Karpas-422 (cell line): Measurements from ENCODE around the gene HIBCH. TPM values are rescaled to one million over a fixed set of nuclear protein-coding genes. Genes with fewer than 3 reads are reported as not detected.
"Not testable (repeated sequence)": the region's sequence is repeated elsewhere in the genome, so short reads cannot be mapped to it uniquely, and the experiment has no call there.

Source experiments
- DNase-seq: peaks from one replicate; pipeline ENCODE4 v3.0.0-alpha.2; 2015
- H2AFZ ChIP-seq: fragments of 200-600 bp; sonication (generic); 2 replicates; pipeline ENCODE4 v1.6.1; 2014; ENCODE audit warnings: antibody characterized with exemption, low read length, mixed read lengths
- H3K27ac ChIP-seq: fragments of 200-600 bp; sonication (generic); 2 replicates; pipeline ENCODE4 v1.5.1; 2014; ENCODE audit warnings: mild to moderate bottlenecking, low read length, moderate library complexity
- H3K27me3 ChIP-seq: fragments of 200-600 bp; sonication (generic); 2 replicates; pipeline ENCODE4 v1.6.1; 2014; ENCODE audit warnings: low read length, mixed read lengths
- H3K36me3 ChIP-seq: fragments of 200-600 bp; sonication (generic); 2 replicates; pipeline ENCODE4 v1.6.1; 2014; ENCODE audit warnings: low read length, mixed read lengths; ENCODE audit not compliant: insufficient read depth
- H3K4me1 ChIP-seq: fragments of 200-600 bp; sonication (generic); 2 replicates; pipeline ENCODE4 v1.6.1; 2014; ENCODE audit warnings: mild to moderate bottlenecking, low read length, mixed read lengths
- H3K4me2 ChIP-seq: fragments of 200-600 bp; sonication (generic); 2 replicates; pipeline ENCODE4 v1.6.1; 2014; ENCODE audit warnings: low read length, low read depth, mild to moderate bottlenecking; ENCODE audit not compliant: poor library complexity, severe bottlenecking
- H3K4me3 ChIP-seq: fragments of 200-600 bp; sonication (generic); 2 replicates; pipeline ENCODE4 v1.5.1; 2014; ENCODE audit warnings: mild to moderate bottlenecking, antibody characterized with exemption, low read length, mixed read lengths
- H3K79me2 ChIP-seq: fragments of 200-600 bp; sonication (generic); 2 replicates; pipeline ENCODE4 v1.6.1; 2014; ENCODE audit warnings: mild to moderate bottlenecking, low read length, mixed read lengths
- H3K9ac ChIP-seq: fragments of 200-600 bp; sonication (generic); 2 replicates; pipeline ENCODE4 v1.6.0; 2014; ENCODE audit warnings: low read length
- H3K9me2 ChIP-seq: fragments of 200-600 bp; sonication (generic), shearing (Covaris generic); replicated peaks from 2 replicates; pipeline ENCODE4 v1.6.0; 2014; ENCODE audit warnings: mild to moderate bottlenecking, low read length, moderate library complexity; ENCODE audit not compliant: insufficient read depth
- H3K9me3 ChIP-seq: fragments of 300-700, 200-600 bp; sonication (generic); 2 replicates; pipeline ENCODE4 v1.6.1; 2014; ENCODE audit warnings: low read length, mixed read lengths
- H4K20me1 ChIP-seq: fragments of 200-600 bp; sonication (generic); 2 replicates; pipeline ENCODE4 v1.6.1; 2014; ENCODE audit warnings: mild to moderate bottlenecking, antibody characterized with exemption, low read length, low read depth; ENCODE audit not compliant: insufficient read depth
- total RNA-seq: library from RNA; depleted of rRNA; stranded (reverse); fragments of >200 nt; shearing (Covaris generic); gene quantifications from 2 replicates; pipeline ENCODE4 v1.2.3, GENCODE V29; 2014; ENCODE audit warnings: low replicate concordance

HIBCH gene
- total RNA-seq, 1 experiment from 2014 or later: 33.5 TPM

- Histone ChIP-seq H3K9ac (no peak overlapping the region), H2AFZ (no peak overlapping the region), H3K4me2 (no peak overlapping the region), H3K4me3 (no peak overlapping the region), H4K20me1 (no peaks in the 10 kb centered on the region), H3K79me2 (peaks cover 14% of the 10 kb centered on the region), H3K36me3 (peaks cover 49% of the 10 kb centered on the region), H3K27me3 (no peaks in the 10 kb centered on the region), H3K9me3 (peaks cover 10% of the 10 kb centered on the region; the same call in 1 of the 2 replicates), H3K27ac (no peak overlapping the region), H3K9me2 (no peaks in the 10 kb centered on the region), H3K4me1 (no peaks in the 10 kb centered on the region)
- DNase-seq: no peak
Measured at GRCh38 chr2:190261851-190262250, 57.8 kb downstream of the HIBCH start.

- Histone ChIP-seq H3K4me1 (no peaks in the 10 kb centered on the region), H3K9me2 (no peaks in the 10 kb centered on the region), H3K27ac (no peak overlapping the region), H3K79me2 (peaks cover 24% of the 10 kb centered on the region), H3K4me3 (no peak overlapping the region), H3K9ac (no peak overlapping the region), H3K36me3 (peaks cover 52% of the 10 kb centered on the region), H3K9me3 (peaks cover 6% of the 10 kb centered on the region; the same call in 1 of the 2 replicates), H3K4me2 (no peak overlapping the region), H3K27me3 (no peaks in the 10 kb centered on the region), H4K20me1 (no peaks in the 10 kb centered on the region), H2AFZ (no peak overlapping the region)
- no peak for DNase-seq
Measured at GRCh38 chr2:190256087-190256486, 63.5 kb downstream of the HIBCH start.

- Histone ChIP-seq H2AFZ (no peak overlapping the region), H3K27me3 (no peaks in the 10 kb centered on the region), H3K36me3 (peaks cover 50% of the 10 kb centered on the region), H3K27ac (no peak overlapping the region), H3K79me2 (peaks cover 24% of the 10 kb centered on the region), H3K9me3 (peaks cover 6% of the 10 kb centered on the region; the same call in 1 of the 2 replicates), H3K4me2 (no peak overlapping the region), H3K4me3 (no peak overlapping the region), H3K9me2 (no peaks in the 10 kb centered on the region), H3K9ac (no peak overlapping the region), H4K20me1 (no peaks in the 10 kb centered on the region), H3K4me1 (no peaks in the 10 kb centered on the region)
- no peak for DNase-seq
Measured at GRCh38 chr2:190255676-190256075, 64.0 kb downstream of the HIBCH start.

GRCh38 chr2:190254063-190254850 is 65.4 kb downstream of the HIBCH start:
- Histone ChIP-seq H3K4me1 (no peaks in the 10 kb centered on the region), H3K27me3 (no peaks in the 10 kb centered on the region), H3K4me2 (no peak overlapping the region), H3K36me3 (peaks cover 45% of the 10 kb centered on the region), H3K9me3 (peaks cover 6% of the 10 kb centered on the region; the same call in 1 of the 2 replicates), H3K9me2 (no peaks in the 10 kb centered on the region), H3K4me3 (no peak overlapping the region), H2AFZ (no peak overlapping the region), H3K27ac (no peak overlapping the region), H4K20me1 (no peaks in the 10 kb centered on the region), H3K9ac (no peak overlapping the region), H3K79me2 (peaks cover 24% of the 10 kb centered on the region)
- no peak for DNase-seq

GRCh38 chr2:190250421-190250820 is 69.2 kb downstream of the HIBCH start:
- no peak overlapping the region for H3K4me2 ChIP-seq
- H3K4me3 ChIP-seq: no peak overlapping the region
- peaks cover 24% of the 10 kb centered on the region; the same call in 1 of the 2 replicates for H3K36me3 ChIP-seq
- no peaks in the 10 kb centered on the region for H4K20me1 ChIP-seq
- no peaks in the 10 kb centered on the region for H3K4me1 ChIP-seq
- H3K27ac ChIP-seq: no peak overlapping the region
- H2AFZ ChIP-seq: no peak overlapping the region
- no peaks in the 10 kb centered on the region for H3K9me3 ChIP-seq
- no peaks in the 10 kb centered on the region for H3K27me3 ChIP-seq
- no peak for DNase-seq
- no peaks in the 10 kb centered on the region for H3K9me2 ChIP-seq
- H3K9ac ChIP-seq: no peak overlapping the region
- H3K79me2 ChIP-seq: peaks cover 18% of the 10 kb centered on the region

- Histone ChIP-seq H3K9me2 (no peaks in the 10 kb centered on the region), H3K4me3 (no peak overlapping the region), H3K9me3 (no peaks in the 10 kb centered on the region), H4K20me1 (no peaks in the 10 kb centered on the region), H3K4me1 (no peaks in the 10 kb centered on the region), H3K79me2 (no peaks in the 10 kb centered on the region), H3K27ac (no peak overlapping the region), H3K4me2 (no peak overlapping the region), H2AFZ (no peak overlapping the region), H3K27me3 (no peaks in the 10 kb centered on the region), H3K9ac (no peak overlapping the region), H3K36me3 (peaks cover 14% of the 10 kb centered on the region)
- DNase-seq: no peak
Measured at GRCh38 chr2:190235551-190236075, 84.0 kb downstream of the HIBCH start.

- H3K9ac ChIP-seq: no peak overlapping the region
- H3K27me3 ChIP-seq: no peaks in the 10 kb centered on the region
- DNase-seq: no peak
- no peak overlapping the region for H3K27ac ChIP-seq
- H2AFZ ChIP-seq: no peak overlapping the region
- no peak overlapping the region for H3K4me3 ChIP-seq
- no peaks in the 10 kb centered on the region for H4K20me1 ChIP-seq
- no peaks in the 10 kb centered on the region for H3K9me2 ChIP-seq
- H3K4me2 ChIP-seq: no peak overlapping the region
- peaks cover 14% of the 10 kb centered on the region for H3K36me3 ChIP-seq
- no peaks in the 10 kb centered on the region for H3K79me2 ChIP-seq
- H3K4me1 ChIP-seq: no peaks in the 10 kb centered on the region
- H3K9me3 ChIP-seq: no peaks in the 10 kb centered on the region
Measured at GRCh38 chr2:190235101-190235500, 84.5 kb downstream of the HIBCH start.

GRCh38 chr2:190223989-190224388 is 95.6 kb downstream of the HIBCH start:
- not testable (repeated sequence) for H3K27me3 ChIP-seq, H3K4me2 ChIP-seq, H3K79me2 ChIP-seq, H3K9ac ChIP-seq, H3K4me1 ChIP-seq, H4K20me1 ChIP-seq, H3K9me2 ChIP-seq, H3K27ac ChIP-seq, H3K36me3 ChIP-seq, H3K9me3 ChIP-seq, DNase-seq, H2AFZ ChIP-seq, H3K4me3 ChIP-seq
